Measurements from ENCODE around the gene TLK1. TPM values are rescaled to one million over a fixed set of nuclear protein-coding genes. Genes with fewer than 3 reads are reported as not detected.

TLK1 gene
- total and polyA plus RNA-seq, 2 of the 4 experiments (the other 2 are of a cell fraction): 7.3 to 12.5 TPM

GRCh38 chr2:170950221-170950761 lies 210.4 kb downstream of the TLK1 start:
- Histone ChIP-seq H2AFZ (replicated peaks; ENCODE audit: low read length, poor library complexity) (no peak overlapping the region), H2BK20ac (ENCODE audit: low read depth, low read length) (no peak overlapping the region), H2AK9ac (replicated peaks; ENCODE audit: low read depth, low read length, poor library complexity) (no peak overlapping the region), H2BK15ac (ENCODE audit: low read depth, low read length) (no peak overlapping the region), H3K4me1 (ENCODE audit: control insufficient read depth, insufficient read depth, low read length) (peaks cover 4% of the 10 kb centered on the region; the same call in 1 of the 2 replicates), H3K36me3 (ENCODE audit: control insufficient read depth, insufficient read depth, low read length) (peaks cover 41% of the 10 kb centered on the region), H3K9me3 (ENCODE audit: control insufficient read depth, insufficient read depth, low read length) (no peaks in the 10 kb centered on the region), H2BK120ac (ENCODE audit: low read depth, low read length) (no peak overlapping the region), H3K27ac (ENCODE audit: insufficient read depth, low read length) (no peak overlapping the region), H4K8ac (ENCODE audit: low read depth in 2 of 2, low read length in 2 of 2) (no peak overlapping the region), H3K18ac (ENCODE audit: low read depth, low read length) (no peak overlapping the region), H3K79me1 (ENCODE audit: low read depth in 1 of 2, low read length in 2 of 2) (peaks cover 42 to 44% of the 10 kb centered on the region in 2 experiments), H3K27me3 (ENCODE audit: control insufficient read depth, insufficient read depth, low read length) (no peaks in the 10 kb centered on the region), H3K9ac (ENCODE audit: low read depth, low read length) (no peak overlapping the region), H3K56ac (ENCODE audit: extremely low read depth, insufficient read depth, low read length) (no peak overlapping the region), H4K5ac (ENCODE audit: low read depth, low read length) (no peak overlapping the region), H3K14ac (replicated peaks; ENCODE audit: low read depth, low read length) (no peak overlapping the region), H2BK5ac (ENCODE audit: low read depth, low read length, poor library complexity, severe bottlenecking) (no peak overlapping the region), H3K4ac (ENCODE audit: low read depth, low read length) (no peak overlapping the region), H2AK5ac (ENCODE audit: low read depth, low read length) (no peak overlapping the region), H4K91ac (ENCODE audit: insufficient read depth, low read depth, low read length) (no peak overlapping the region), H3K9me1 (ENCODE audit: insufficient read depth, low read length) (peaks cover 8% of the 10 kb centered on the region), H3K4me2 (ENCODE audit: low read depth, low read length) (no peak overlapping the region), H4K20me1 (ENCODE audit: insufficient read depth, low read length) (peaks cover 46% of the 10 kb centered on the region), H3K4me3 (ENCODE audit: insufficient read depth, low read depth, low read length) (no peak overlapping the region), H3K23ac (ENCODE audit: low read depth, low read length) (no peak overlapping the region)
- dilution Hi-C loops (cut with HindIII; ENCODE audit: low sequenced_read_pairs, unreplicated experiment): no loop called here
- whole genome bisulfite sequencing, 2 experiments (ENCODE audit: extremely low coverage in 2 of 2, insufficient read length in 1 of 2): no CpG with 5 or more reads among the region's 4 CpGs
- no peak for ATAC-seq (ENCODE audit: low read depth)
- in situ Hi-C loops (cut with MboI; ENCODE audit: low sequenced_read_pairs): no loop called here
- no TSS peak for BruUV-seq (replicated peaks)
- CTCF ChIA-PET: no interaction called here
- POLR2A ChIA-PET (ENCODE audit: unreplicated experiment): no interaction called here
- DNase-seq: no peak
- intact Hi-C loops (cut with micrococcal nuclease): no loop called here
- no peak for TF ChIP-seq SMC3 (IDR thresholded peaks at IDR 0.05; ENCODE audit: low read depth, low read length)
- no peak for TF ChIP-seq POLR2A (IDR thresholded peaks at IDR 0.05; ENCODE audit: low read depth, low read length)
